GM18507 (cell line): Measurements from ENCODE around the gene RAB23.

Experiments
- DNase-seq: peaks from one replicate; pipeline ENCODE4 v3.0.0; 2011; ENCODE audit warnings: low read depth; ENCODE audit not compliant: insufficient read length; ENCODE audit errors: extremely low spot score
- FAIRE-seq: peaks from 2 replicates; lab custom pipeline; 2011; peaks lifted over from hg19 to GRCh38; lab: Jason Lieb, UNC

The RAB23 gene

GRCh38 chr6:57198926-57199636 lies 23.0 kb downstream of the RAB23 start:
- DNase-seq (no peak), FAIRE-seq (no peak)

DNA sequence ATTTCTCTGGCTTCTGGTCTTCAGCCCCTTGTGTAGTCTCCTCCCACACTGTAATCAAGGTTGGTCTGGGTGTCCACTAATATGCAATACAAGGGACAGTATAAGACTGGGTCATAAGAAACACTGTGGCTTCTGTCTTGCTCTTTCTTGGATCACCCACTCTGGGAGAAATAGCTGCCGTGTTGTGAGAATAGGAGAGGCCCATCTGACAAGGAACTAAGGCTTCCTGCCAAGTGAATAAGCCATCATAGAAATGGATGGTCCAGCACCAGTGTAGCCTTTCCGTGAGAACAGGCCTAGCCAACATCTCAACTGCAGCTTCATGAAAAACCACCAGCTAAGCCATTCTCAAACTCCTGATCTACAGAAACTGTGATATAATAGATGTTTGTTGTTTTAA lies 26.6 kb downstream of the RAB23 start:
- FAIRE-seq (no peak), DNase-seq (no peak)

- no peak for DNase-seq
- no peak for FAIRE-seq
Measured at GRCh38 chr6:57193177-57193576, 28.9 kb downstream of the RAB23 start.

- DNase-seq: no peak
- FAIRE-seq: no peak
Measured at GRCh38 chr6:57190140-57190539, 32.0 kb downstream of the RAB23 start.

DNA sequence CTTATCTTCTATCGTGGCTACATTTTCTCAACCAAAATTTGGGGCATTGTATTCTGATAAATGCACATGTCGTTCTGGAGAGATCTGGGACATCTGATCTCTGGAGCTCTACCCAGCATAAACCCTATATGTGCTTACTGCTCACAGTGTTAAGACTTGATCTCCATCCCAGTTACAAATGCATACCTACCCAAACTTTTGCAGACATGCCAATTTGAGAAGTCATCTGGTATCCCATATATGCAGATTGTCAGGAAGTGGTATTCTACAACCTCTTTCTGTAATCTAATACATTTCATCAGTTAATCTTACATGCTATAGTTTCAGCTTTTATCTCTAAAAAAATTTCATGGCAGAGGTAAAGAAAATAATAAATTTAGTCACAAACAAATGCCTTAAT lies 38.8 kb downstream of the RAB23 start:
- DNase-seq (no peak), FAIRE-seq (no peak)

- DNase-seq: no peak
- FAIRE-seq: no peak
Measured at GRCh38 chr6:57182017-57182432, 40.1 kb downstream of the RAB23 start.

GRCh38 chr6:57180596-57180995 lies 41.5 kb downstream of the RAB23 start:
- FAIRE-seq (no peak), DNase-seq (no peak)

- FAIRE-seq: no peak
Measured at GRCh38 chr6:57177545-57178265, 44.4 kb downstream of the RAB23 start.

DNA sequence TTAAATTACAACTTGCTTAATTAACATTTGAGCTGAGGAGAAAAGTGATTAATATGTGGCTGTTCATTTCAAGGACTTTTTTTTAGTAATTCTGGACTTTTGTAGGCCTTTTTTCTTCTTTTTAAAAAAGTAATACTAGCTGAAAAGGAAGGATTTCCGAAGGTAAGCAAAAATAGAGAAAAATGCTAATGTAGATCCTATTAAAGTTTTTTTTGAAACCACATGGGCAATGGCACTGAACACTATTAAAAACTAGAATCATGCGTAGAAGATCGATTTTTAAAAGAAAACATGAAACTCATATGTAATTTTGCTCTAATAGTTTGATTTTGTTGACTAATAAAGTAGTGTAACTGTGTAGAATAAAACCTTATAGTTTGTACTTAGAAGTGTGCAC lies 47.6 kb downstream of the RAB23 start:
- DNase-seq: no peak
- no peak for FAIRE-seq

More at GRCh38 chr6:57177545-57178265, 44.4 kb downstream of the RAB23 start:
- no peak for DNase-seq

DNA sequence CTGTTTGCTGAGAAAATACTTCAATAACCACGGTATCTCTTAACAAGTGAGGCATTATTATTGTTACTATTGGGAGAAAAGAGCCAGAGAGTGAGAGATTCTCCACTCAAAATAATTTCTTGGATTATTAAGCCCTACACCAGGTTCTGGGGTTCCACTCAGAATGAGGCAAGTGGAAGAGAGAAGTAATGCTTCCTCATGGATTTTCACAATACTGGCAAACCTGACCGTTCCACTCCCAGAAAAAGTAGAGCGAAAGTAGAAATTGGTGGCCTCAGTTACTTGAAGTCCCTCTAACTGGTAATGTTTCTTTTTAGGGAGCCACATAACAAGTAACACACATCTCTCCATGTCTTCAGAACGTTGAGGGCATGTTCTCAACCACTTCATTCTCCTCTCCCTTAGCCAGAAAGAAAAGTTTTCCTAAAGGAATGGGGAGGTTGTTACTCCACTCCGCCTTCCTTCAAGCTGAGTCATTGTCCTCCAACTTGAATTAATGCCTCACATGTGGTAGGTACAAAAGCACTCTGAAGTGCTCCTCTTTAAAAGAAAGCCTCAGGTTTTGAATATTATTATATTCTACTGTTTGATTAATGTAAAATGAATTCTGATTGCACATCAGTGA lies 48.1 kb downstream of the RAB23 start:
- FAIRE-seq: peak; percentile 15
- DNase-seq: no peak

- DNase-seq (no peak), FAIRE-seq (peak; percentile 29)
Measured at GRCh38 chr6:57173056-57173885, 48.8 kb downstream of the RAB23 start.

DNA sequence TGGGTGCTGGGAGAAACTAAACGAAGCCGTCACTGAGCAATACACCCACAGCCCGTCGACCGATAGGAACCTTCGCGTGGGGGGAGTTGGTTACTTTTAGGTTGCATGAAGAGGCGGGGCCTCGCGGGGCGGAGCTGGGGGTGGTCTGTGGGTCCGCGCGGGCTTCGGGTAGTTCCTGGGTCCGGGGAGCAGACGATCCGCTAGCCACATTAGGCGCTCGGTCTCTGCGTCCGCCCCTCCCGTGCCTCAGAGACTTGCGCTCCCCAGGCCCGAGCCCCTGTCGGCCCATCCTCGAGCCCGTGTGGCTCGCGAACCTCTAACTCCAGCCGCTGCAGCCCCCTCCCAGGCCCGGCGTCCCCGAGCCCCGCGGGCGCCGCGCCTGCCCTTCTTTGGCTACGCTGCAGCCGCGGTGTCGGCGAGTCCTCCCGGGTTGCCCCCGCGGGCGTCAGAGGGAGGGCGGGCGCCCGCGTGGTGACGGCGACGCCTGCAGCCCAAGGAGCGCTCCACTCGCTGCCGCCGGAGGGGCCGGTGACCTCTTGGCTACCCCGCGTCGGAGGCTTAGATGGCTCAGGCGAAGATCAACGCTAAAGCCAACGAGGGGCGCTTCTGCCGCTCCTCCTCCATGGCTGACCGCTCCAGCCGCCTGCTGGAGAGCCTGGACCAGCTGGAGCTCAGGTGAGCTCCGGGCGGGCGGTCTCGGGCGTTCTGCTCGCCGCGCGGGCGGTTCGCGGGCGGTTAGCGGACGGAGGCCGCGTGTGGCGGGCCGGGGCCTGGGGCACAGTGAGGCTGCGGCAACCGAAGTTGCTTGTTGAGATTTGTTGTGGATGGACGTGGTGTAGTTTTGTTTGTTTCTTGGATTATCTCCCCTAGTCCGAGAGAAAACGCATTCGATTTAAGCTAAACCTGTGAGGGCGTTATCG lies 49.7 kb downstream of the RAB23 start, which contains the start of gene BAG2:
Gene BAG2 (plus strand): TSS at position 191 of the 920 bp plus-strand sequence. CDS start 372 bp downstream, at position 563.
- FAIRE-seq: peak; percentile 91
- DNase-seq: peak; percentile 75

- no peak for DNase-seq
- FAIRE-seq: no peak
Measured at GRCh38 chr6:57165080-57165479, 57.0 kb downstream of the RAB23 start.

GRCh38 chr6:57163956-57164355 lies 58.2 kb downstream of the RAB23 start:
- FAIRE-seq: no peak
- no peak for DNase-seq

GRCh38 chr6:57162516-57162915 lies 59.6 kb downstream of the RAB23 start:
- FAIRE-seq (no peak), DNase-seq (no peak)

GRCh38 chr6:57162028-57162427 lies 60.1 kb downstream of the RAB23 start:
- no peak for FAIRE-seq

GRCh38 chr6:57159127-57159526 lies 63.0 kb downstream of the RAB23 start:
- DNase-seq (no peak), FAIRE-seq (no peak)

More at GRCh38 chr6:57162028-57162427, 60.1 kb downstream of the RAB23 start:
- no peak for DNase-seq

GRCh38 chr6:57158658-57159057 lies 63.4 kb downstream of the RAB23 start:
- no peak for DNase-seq
- FAIRE-seq: no peak
